IMR-90 (cell line): ENCODE results near the gene RIMOC1. TPM values are rescaled to one million over a fixed set of nuclear protein-coding genes. Genes with fewer than 3 reads are reported as not detected.

Experiments used
- ATAC-seq: fragments of 200-7000 bp; cut with Tn5 transposase; 2 replicates; pipeline ENCODE4 v1.9.1; 2020; ENCODE audit warnings: low read depth, mild to moderate bottlenecking, moderate library complexity
- BruUV-seq: library from RNA; stranded (reverse); fragments of 400-500 nt; replicated peaks from 2 replicates; lab custom pipeline; 2021; lab: Mats Ljungman, UMichigan
- CTCF ChIA-PET: fragments of 300-600 bp; formaldehyde crosslinking; extraction: SDS; loops from one replicate; lab custom pipeline; 2021; ENCODE audit warnings: antibody characterized with exemption; lab: Yijun Ruan, JAX
- POLR2A ChIA-PET: fragments of 300-600 bp; sonication (Branson Sonifier 250); formaldehyde crosslinking; loops from one replicate; lab custom pipeline; 2022; ENCODE audit warnings: antibody characterized with exemption; ENCODE audit not compliant: unreplicated experiment; lab: Charles Lee
- DNase-seq: peaks from one replicate; pipeline ENCODE4 v3.0.0; 2013
- H2AFZ ChIP-seq: replicated peaks from 2 replicates; pipeline ENCODE3; 2013; ENCODE audit warnings: low read length, mild to moderate bottlenecking; ENCODE audit not compliant: poor library complexity
- H2AK5ac ChIP-seq: 2 replicates; pipeline ENCODE4 v1.6.1; 2013; ENCODE audit warnings: low read depth, low read length, inconsistent platforms
- H2AK9ac ChIP-seq: replicated peaks from 2 replicates; pipeline ENCODE3; 2013; ENCODE audit warnings: mild to moderate bottlenecking, low read depth, low read length, moderate library complexity; ENCODE audit not compliant: poor library complexity
- H2BK120ac ChIP-seq: 2 replicates; pipeline ENCODE4 v1.6.1; 2013; ENCODE audit warnings: low read depth, low read length, inconsistent platforms
- H2BK15ac ChIP-seq: 3 replicates; pipeline ENCODE4 v1.6.1; 2013; ENCODE audit warnings: low read depth, low read length, inconsistent platforms
- H2BK20ac ChIP-seq: 2 replicates; pipeline ENCODE4 v1.6.1; 2013; ENCODE audit warnings: low read depth, mild to moderate bottlenecking, inconsistent platforms, low read length, moderate library complexity
- H2BK5ac ChIP-seq: 2 replicates; pipeline ENCODE4 v1.6.1; 2013; ENCODE audit warnings: mild to moderate bottlenecking, low read depth, low read length, inconsistent platforms; ENCODE audit not compliant: poor library complexity, severe bottlenecking
- H3K14ac ChIP-seq: replicated peaks from 2 replicates; pipeline ENCODE4 v1.6.1; 2013; ENCODE audit warnings: low read depth, low read length, inconsistent platforms
- H3K18ac ChIP-seq: 2 replicates; pipeline ENCODE4 v1.6.1; 2013; ENCODE audit warnings: low read depth, low read length, control low read depth
- H3K23ac ChIP-seq: 2 replicates; pipeline ENCODE4 v1.6.1; 2013; ENCODE audit warnings: low read depth, low read length, inconsistent platforms
- H3K27ac ChIP-seq: 2 replicates; pipeline ENCODE4 v1.5.1; 2013; ENCODE audit warnings: mild to moderate bottlenecking, control low read depth, low read length; ENCODE audit not compliant: insufficient read depth
- H3K27me3 ChIP-seq: 2 replicates; pipeline ENCODE4 v1.6.1; 2013; ENCODE audit warnings: low read length; ENCODE audit not compliant: control insufficient read depth, insufficient read depth
- H3K36me3 ChIP-seq: 2 replicates; pipeline ENCODE4 v1.6.1; 2013; ENCODE audit warnings: low read length, mixed read lengths; ENCODE audit not compliant: control insufficient read depth, insufficient read depth
- H3K4ac ChIP-seq: 2 replicates; pipeline ENCODE4 v1.6.1; 2013; ENCODE audit warnings: low read depth, low read length, inconsistent platforms
- H3K4me1 ChIP-seq: 2 replicates; pipeline ENCODE4 v1.6.1; 2013; ENCODE audit warnings: low read length, mixed read lengths; ENCODE audit not compliant: control insufficient read depth, insufficient read depth
- H3K4me2 ChIP-seq: 2 replicates; pipeline ENCODE4 v1.6.1; 2013; ENCODE audit warnings: low read depth, mild to moderate bottlenecking, control low read depth, low read length, moderate library complexity
- H3K4me3 ChIP-seq: 2 replicates; pipeline ENCODE4 v1.5.1; 2013; ENCODE audit warnings: low read depth, mild to moderate bottlenecking, control low read depth, low read length, moderate library complexity; ENCODE audit not compliant: insufficient read depth
- H3K56ac ChIP-seq: 2 replicates; pipeline ENCODE4 v1.6.1; 2013; ENCODE audit warnings: low read length, inconsistent platforms; ENCODE audit not compliant: insufficient read depth; ENCODE audit errors: extremely low read depth
- H3K79me1 ChIP-seq, 2 experiments: 2 replicates each; pipeline ENCODE4 v1.6.1; 2013; ENCODE audit warnings: low read length in 2 of 2, inconsistent platforms in 1 of 2, low read depth in 1 of 2
- H3K9ac ChIP-seq: 2 replicates; pipeline ENCODE4 v1.6.1; 2013; ENCODE audit warnings: low read depth, low read length, control low read depth
- H3K9me1 ChIP-seq: 2 replicates; pipeline ENCODE4 v1.6.1; 2013; ENCODE audit warnings: low read length, inconsistent platforms; ENCODE audit not compliant: insufficient read depth
- H3K9me3 ChIP-seq: 2 replicates; pipeline ENCODE4 v1.6.1; 2013; ENCODE audit warnings: low read length; ENCODE audit not compliant: control insufficient read depth, insufficient read depth
- H4K20me1 ChIP-seq: 2 replicates; pipeline ENCODE4 v1.6.1; 2013; ENCODE audit warnings: low read length, inconsistent platforms; ENCODE audit not compliant: insufficient read depth
- H4K5ac ChIP-seq: 2 replicates; pipeline ENCODE4 v1.6.1; 2013; ENCODE audit warnings: mild to moderate bottlenecking, low read depth, low read length, control low read depth
- H4K8ac ChIP-seq, 2 experiments: 2 replicates each; pipeline ENCODE4 v1.6.1; 2013; ENCODE audit warnings: low read depth in 2 of 2, low read length in 2 of 2, control low read depth in 1 of 2, inconsistent platforms in 1 of 2
- H4K91ac ChIP-seq: 2 replicates; pipeline ENCODE4 v1.6.1; 2013; ENCODE audit warnings: low read depth, low read length, inconsistent platforms; ENCODE audit not compliant: insufficient read depth
- CEBPB ChIP-seq: IDR thresholded peaks from 2 replicates; pipeline ENCODE4 v1.6.1; 2012; ENCODE audit warnings: low read depth, low read length, improper control_type of control experiment
- CHD1 ChIP-seq: IDR thresholded peaks from 2 replicates; pipeline ENCODE4 v1.6.1; 2012; ENCODE audit warnings: low read depth, low read length, improper control_type of control experiment
- CTCF ChIP-seq: conservative IDR thresholded peaks from 2 replicates; pipeline ENCODE4 v1.5.1; 2012; ENCODE audit warnings: mild to moderate bottlenecking, low read depth, low read length, improper control_type of control experiment
- ELK1 ChIP-seq: fragments of 150-350 bp; IDR thresholded peaks from 2 replicates; pipeline ENCODE4 v1.6.1; 2016; ENCODE audit warnings: low read depth, mild to moderate bottlenecking, low read length, moderate library complexity, borderline replicate concordance
- FOS ChIP-seq: fragments of 150-350 bp; IDR thresholded peaks from 2 replicates; pipeline ENCODE4 v1.6.1; 2016; ENCODE audit warnings: low read depth, low read length
- MXI1 ChIP-seq: IDR thresholded peaks from 2 replicates; pipeline ENCODE4 v1.6.1; 2012; ENCODE audit warnings: low read depth, mild to moderate bottlenecking, low read length, moderate library complexity, borderline replicate concordance
- NFE2L2 ChIP-seq: fragments of 150-350 bp; IDR thresholded peaks from 2 replicates; pipeline ENCODE4 v1.6.1; 2016; ENCODE audit warnings: low read depth, mild to moderate bottlenecking, low read length
- POLR2A ChIP-seq: IDR thresholded peaks from 2 replicates; pipeline ENCODE4 v1.6.1; 2012; ENCODE audit warnings: mild to moderate bottlenecking, low read depth, low read length
- RCOR1 ChIP-seq: IDR thresholded peaks from 2 replicates; pipeline ENCODE4 v1.6.1; 2012; ENCODE audit warnings: mild to moderate bottlenecking, low read length, improper control_type of control experiment; ENCODE audit not compliant: insufficient replicate concordance
- SMC3 ChIP-seq: fragments of 150-350 bp; IDR thresholded peaks from 2 replicates; pipeline ENCODE4 v1.6.1; 2016; ENCODE audit warnings: low read depth, mild to moderate bottlenecking, antibody characterized with exemption, low read length, moderate library complexity
- USF2 ChIP-seq: fragments of 150-350 bp; IDR thresholded peaks from 2 replicates; pipeline ENCODE4 v1.6.1; 2017; ENCODE audit warnings: mild to moderate bottlenecking, antibody characterized with exemption, low read length, low read depth
- WGBS, 2 experiments: methylation state at CpG; one replicate each; pipeline versions ENCODE4 v1.1.5 to v1.1.7; 2013; ENCODE audit warnings: missing lambda C conversion rate in 2 of 2; ENCODE audit not compliant: insufficient read length in 1 of 2; ENCODE audit errors: extremely low coverage in 2 of 2; 5-methylcytosine and 5-hydroxymethylcytosine counted together
- dilution Hi-C: fragments of 300-500 bp; cut with HindIII; formaldehyde crosslinking; loops from one replicate; pipeline ENCODE4 v1.14.3; 2018; ENCODE audit warnings: low sequenced_read_pairs; ENCODE audit not compliant: unreplicated experiment
- in situ Hi-C: fragments of 300-500 bp; cut with MboI; formaldehyde crosslinking; loops from 3 replicates; pipeline ENCODE4 v1.14.3; 2019; ENCODE audit warnings: low sequenced_read_pairs, inconsistent platforms, mixed read lengths
- intact Hi-C: fragments of 100-400 bp; cut with micrococcal nuclease; formaldehyde crosslinking; loops from 2 replicates; pipeline ENCODE4 v1.10.0; 2022
- polyA plus RNA-seq, 3 experiments: library from polyadenylated mRNA; depleted of rRNA; stranded (reverse); fragments of >200 nt; gene quantifications; 2 replicates each; pipeline ENCODE4 v1.2.3, GENCODE V29; 2012; ENCODE audit warnings: low replicate concordance in 1 of 3
- total RNA-seq: library from RNA; depleted of rRNA; stranded (reverse); fragments of >200 nt; gene quantifications from 2 replicates; pipeline ENCODE4 v1.2.3, GENCODE V29; 2012

RIMOC1 gene
- total and polyA plus RNA-seq, 2 of the 4 experiments (the other 2 are of a cell fraction): 4.1 to 9.0 TPM

GRCh38 chr5:41891066-41891707 is 13.0 kb upstream of the RIMOC1 start:
- no peak overlapping the region for H2AK5ac ChIP-seq
- no peak overlapping the region for H3K27ac ChIP-seq

More at GRCh38 chr5:41891066-41891707, 13.0 kb upstream of the RIMOC1 start:
- H2AK9ac ChIP-seq: no peak overlapping the region
- no peak overlapping the region for H2BK5ac ChIP-seq
- no peak overlapping the region for H3K4ac ChIP-seq
- no peak overlapping the region for H4K5ac ChIP-seq
- no peak overlapping the region for H2BK120ac ChIP-seq
- H3K9ac ChIP-seq: no peak overlapping the region
- H3K4me1 ChIP-seq: no peaks in the 10 kb centered on the region
- no peaks in the 10 kb centered on the region for H3K36me3 ChIP-seq
- no peak overlapping the region for H3K4me3 ChIP-seq
- WGBS, 2 experiments: 71% methylated on average over 1 of the region's 2 CpGs; no CpG with 5 or more reads in 1 of the 2 experiments
- no peaks in the 10 kb centered on the region for H4K20me1 ChIP-seq
- DNase-seq: no peak
- no peak for ATAC-seq
- H3K56ac ChIP-seq: no peak overlapping the region
- H4K8ac ChIP-seq: no peak overlapping the region
- H3K9me1 ChIP-seq: no peaks in the 10 kb centered on the region
- dilution Hi-C loops (no loop called here), in situ Hi-C loops (no loop called here), intact Hi-C loops (no loop called here)
- H2BK15ac ChIP-seq: no peak overlapping the region
- H3K23ac ChIP-seq: no peak overlapping the region
- H2BK20ac ChIP-seq: no peak overlapping the region
- CTCF ChIA-PET: no interaction called here
- peaks cover 6% of the 10 kb centered on the region for H3K27me3 ChIP-seq
- TF ChIP-seq CTCF (no peak), RCOR1 (no peak), USF2 (no peak), CHD1 (no peak), SMC3 (no peak), NFE2L2 (no peak), MXI1 (no peak), FOS (no peak), POLR2A (no peak), CEBPB (no peak), ELK1 (no peak)
- H3K4me2 ChIP-seq: no peak overlapping the region
- no peaks in the 10 kb centered on the region for H3K79me1 ChIP-seq
- POLR2A ChIA-PET: no interaction called here
- no TSS peak for BruUV-seq
- H4K91ac ChIP-seq: no peak overlapping the region
- no peak overlapping the region for H2AFZ ChIP-seq
- no peaks in the 10 kb centered on the region for H3K9me3 ChIP-seq
- no peak overlapping the region for H3K18ac ChIP-seq
- no peak overlapping the region for H3K14ac ChIP-seq
